OCI-LY7 (cell line): ENCODE data around the gene ABCA7. TPM values are rescaled to one million over a fixed set of nuclear protein-coding genes. Genes with fewer than 3 reads are reported as not detected.

Experiments used
- BruUV-seq: library from RNA; stranded (reverse); fragments of 400-500 nt; replicated peaks from 2 replicates; lab custom pipeline; 2021; lab: Mats Ljungman, UMichigan
- CTCF ChIA-PET: fragments of 300-600 bp; sonication (Branson Sonifier 250); formaldehyde crosslinking; loops from one replicate; lab custom pipeline; 2022; ENCODE audit warnings: antibody characterized with exemption; ENCODE audit not compliant: unreplicated experiment; lab: Charles Lee
- POLR2A ChIA-PET: fragments of 300-600 bp; sonication (Branson Sonifier 250); formaldehyde crosslinking; loops from one replicate; lab custom pipeline; 2022; ENCODE audit warnings: antibody characterized with exemption; lab: Charles Lee
- DNase-seq: peaks from one replicate; pipeline ENCODE4 v3.0.0-alpha.2; 2015; ENCODE audit warnings: low spot score
- H2AFZ ChIP-seq: fragments of 200-600 bp; sonication (generic), shearing (Covaris generic); 2 replicates; pipeline ENCODE4 v1.6.1; 2014; ENCODE audit warnings: mild to moderate bottlenecking, antibody characterized with exemption, low read length, moderate library complexity
- H3K27ac ChIP-seq: fragments of 200-600 bp; sonication (generic); 2 replicates; pipeline ENCODE4 v1.5.1; 2014; ENCODE audit warnings: mixed run types, low read depth, mild to moderate bottlenecking, moderate library complexity, low read length, inconsistent platforms; ENCODE audit not compliant: poor library complexity, severe bottlenecking
- H3K36me3 ChIP-seq: fragments of 200-600 bp; sonication (generic); 2 replicates; pipeline ENCODE4 v1.6.1; 2014; ENCODE audit warnings: mild to moderate bottlenecking, antibody characterized with exemption, low read length, moderate library complexity, mixed read lengths; ENCODE audit not compliant: insufficient read depth
- H3K4me1 ChIP-seq: fragments of 200-600 bp; sonication (generic); 2 replicates; pipeline ENCODE4 v1.5.1; 2014; ENCODE audit warnings: mild to moderate bottlenecking, low read length; ENCODE audit not compliant: insufficient read depth, poor library complexity, severe bottlenecking
- H3K4me2 ChIP-seq: fragments of 200-600 bp; sonication (generic); 2 replicates; pipeline ENCODE4 v1.6.1; 2014; ENCODE audit warnings: mild to moderate bottlenecking, low read length
- H3K4me3 ChIP-seq: fragments of 200-600 bp; sonication (generic); 2 replicates; pipeline ENCODE4 v1.5.1; 2014; ENCODE audit warnings: mild to moderate bottlenecking, low read depth, low read length; ENCODE audit not compliant: poor library complexity, severe bottlenecking
- H3K79me2 ChIP-seq: fragments of 200-600 bp; sonication (generic); 2 replicates; pipeline ENCODE4 v1.6.1; 2016; ENCODE audit warnings: low read depth, mild to moderate bottlenecking, low read length, moderate library complexity, mixed read lengths; ENCODE audit not compliant: insufficient read depth
- H3K9me2 ChIP-seq: fragments of 200-600 bp; sonication (generic); 2 replicates; pipeline ENCODE4 v1.6.1; 2016; ENCODE audit warnings: mild to moderate bottlenecking, low read length, mixed read lengths; ENCODE audit not compliant: insufficient read depth
- H3K9me3 ChIP-seq: fragments of 200-600 bp; sonication (generic); 2 replicates; pipeline ENCODE4 v1.6.1; 2014; ENCODE audit warnings: mild to moderate bottlenecking, mixed run types, low read length, mixed read lengths
- H4K20me1 ChIP-seq: fragments of 200-600 bp; sonication (generic); 2 replicates; pipeline ENCODE4 v1.6.1; 2014; ENCODE audit warnings: mild to moderate bottlenecking, antibody characterized with exemption, low read length, moderate library complexity, mixed read lengths; ENCODE audit not compliant: insufficient read depth
- EZH2phosphoT487 ChIP-seq: fragments of 200-600 bp; sonication (generic); IDR thresholded peaks from 2 replicates; pipeline ENCODE4 v1.6.1; 2018; ENCODE audit warnings: low read depth, borderline replicate concordance, mild to moderate bottlenecking, mixed run types, antibody characterized with exemption, low read length, moderate library complexity, mixed read lengths
- intact Hi-C: fragments of 100-400 bp; cut with micrococcal nuclease; formaldehyde crosslinking; loops from one replicate; pipeline ENCODE4 v1.10.0; 2022; ENCODE audit not compliant: unreplicated experiment
- total RNA-seq, 2 experiments: library from RNA; depleted of rRNA in 1 of 2; stranded (reverse); fragments of >200 nt in 1 of 2; shearing (Covaris generic) in 1 of 2; gene quantifications; 2 replicates each; pipeline ENCODE4 v1.2.3, GENCODE V29; 2014 to 2022
- TF ChIP-seq, protein P1 (sequence below): fragments of 200-600 bp; sonication (generic); conservative IDR thresholded peaks from 2 replicates; pipeline ENCODE4 v1.5.1; 2014; ENCODE audit warnings: mild to moderate bottlenecking, antibody characterized with exemption, low read length, moderate library complexity, mixed read lengths

Gene ABCA7
- total RNA-seq, 2 experiments from 2014 or later = 43.3 to 66.6 TPM

DNA sequence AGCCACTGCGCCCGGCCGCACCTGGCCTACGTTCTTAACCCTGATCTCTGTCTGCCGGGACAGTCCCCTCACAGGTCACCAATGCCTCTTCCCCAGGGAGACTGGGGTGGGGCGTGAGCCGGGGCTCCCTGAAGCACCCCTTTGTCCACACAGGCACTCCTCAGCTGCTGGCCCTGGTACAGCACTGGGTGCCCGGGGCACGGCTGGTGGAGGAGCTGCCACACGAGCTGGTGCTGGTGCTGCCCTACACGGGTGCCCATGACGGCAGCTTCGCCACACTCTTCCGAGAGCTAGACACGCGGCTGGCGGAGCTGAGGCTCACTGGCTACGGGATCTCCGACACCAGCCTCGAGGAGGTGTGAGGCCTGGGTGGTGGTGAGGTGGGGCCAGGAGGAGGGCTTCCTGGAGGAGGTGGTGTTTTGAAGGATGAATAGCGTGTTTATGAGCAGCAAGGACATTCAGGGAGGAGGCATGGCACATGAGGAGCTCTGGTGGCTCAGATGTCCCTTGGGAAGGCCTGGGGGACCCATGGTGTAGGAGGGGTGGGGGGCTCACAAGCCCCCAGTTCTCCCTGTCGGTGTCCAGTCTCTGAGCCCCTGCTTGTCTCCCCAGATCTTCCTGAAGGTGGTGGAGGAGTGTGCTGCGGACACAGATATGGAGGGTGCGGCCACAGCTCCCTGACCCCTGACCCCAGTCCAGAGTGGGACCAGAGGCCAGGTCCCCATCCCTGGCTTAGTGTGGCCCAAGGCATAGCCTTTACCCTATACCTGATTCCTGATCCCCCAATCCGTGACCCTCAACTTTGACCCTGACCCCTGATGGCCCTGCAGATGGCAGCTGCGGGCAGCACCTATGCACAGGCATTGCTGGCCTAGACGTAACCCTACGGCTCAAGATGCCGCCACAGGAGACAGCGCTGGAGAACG is 13.5 kb downstream of the ABCA7 start:
- no peak for DNase-seq
- no TSS peak for BruUV-seq
- H2AFZ ChIP-seq = no peak overlapping the region
- intact Hi-C loops = no loop called here
- no peaks in the 10 kb centered on the region for H3K79me2 ChIP-seq
- H3K4me2 ChIP-seq = no peak overlapping the region
- H3K9me3 ChIP-seq = no peaks in the 10 kb centered on the region
- H4K20me1 ChIP-seq = no peaks in the 10 kb centered on the region
- ChIA-PET CTCF (no interaction called here), POLR2A (no interaction called here)
- peaks cover 13% of the 10 kb centered on the region; the same call in 1 of the 2 replicates for H3K36me3 ChIP-seq
- H3K27ac ChIP-seq = no peak overlapping the region
- no peaks in the 10 kb centered on the region for H3K9me2 ChIP-seq
- TF ChIP-seq, protein P1, sequence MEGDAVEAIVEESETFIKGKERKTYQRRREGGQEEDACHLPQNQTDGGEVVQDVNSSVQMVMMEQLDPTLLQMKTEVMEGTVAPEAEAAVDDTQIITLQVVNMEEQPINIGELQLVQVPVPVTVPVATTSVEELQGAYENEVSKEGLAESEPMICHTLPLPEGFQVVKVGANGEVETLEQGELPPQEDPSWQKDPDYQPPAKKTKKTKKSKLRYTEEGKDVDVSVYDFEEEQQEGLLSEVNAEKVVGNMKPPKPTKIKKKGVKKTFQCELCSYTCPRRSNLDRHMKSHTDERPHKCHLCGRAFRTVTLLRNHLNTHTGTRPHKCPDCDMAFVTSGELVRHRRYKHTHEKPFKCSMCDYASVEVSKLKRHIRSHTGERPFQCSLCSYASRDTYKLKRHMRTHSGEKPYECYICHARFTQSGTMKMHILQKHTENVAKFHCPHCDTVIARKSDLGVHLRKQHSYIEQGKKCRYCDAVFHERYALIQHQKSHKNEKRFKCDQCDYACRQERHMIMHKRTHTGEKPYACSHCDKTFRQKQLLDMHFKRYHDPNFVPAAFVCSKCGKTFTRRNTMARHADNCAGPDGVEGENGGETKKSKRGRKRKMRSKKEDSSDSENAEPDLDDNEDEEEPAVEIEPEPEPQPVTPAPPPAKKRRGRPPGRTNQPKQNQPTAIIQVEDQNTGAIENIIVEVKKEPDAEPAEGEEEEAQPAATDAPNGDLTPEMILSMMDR = no peak
- TF ChIP-seq EZH2phosphoT487 = no peak
- peaks cover 17% of the 10 kb centered on the region for H3K4me1 ChIP-seq
- H3K4me3 ChIP-seq = no peak overlapping the region

DNA sequence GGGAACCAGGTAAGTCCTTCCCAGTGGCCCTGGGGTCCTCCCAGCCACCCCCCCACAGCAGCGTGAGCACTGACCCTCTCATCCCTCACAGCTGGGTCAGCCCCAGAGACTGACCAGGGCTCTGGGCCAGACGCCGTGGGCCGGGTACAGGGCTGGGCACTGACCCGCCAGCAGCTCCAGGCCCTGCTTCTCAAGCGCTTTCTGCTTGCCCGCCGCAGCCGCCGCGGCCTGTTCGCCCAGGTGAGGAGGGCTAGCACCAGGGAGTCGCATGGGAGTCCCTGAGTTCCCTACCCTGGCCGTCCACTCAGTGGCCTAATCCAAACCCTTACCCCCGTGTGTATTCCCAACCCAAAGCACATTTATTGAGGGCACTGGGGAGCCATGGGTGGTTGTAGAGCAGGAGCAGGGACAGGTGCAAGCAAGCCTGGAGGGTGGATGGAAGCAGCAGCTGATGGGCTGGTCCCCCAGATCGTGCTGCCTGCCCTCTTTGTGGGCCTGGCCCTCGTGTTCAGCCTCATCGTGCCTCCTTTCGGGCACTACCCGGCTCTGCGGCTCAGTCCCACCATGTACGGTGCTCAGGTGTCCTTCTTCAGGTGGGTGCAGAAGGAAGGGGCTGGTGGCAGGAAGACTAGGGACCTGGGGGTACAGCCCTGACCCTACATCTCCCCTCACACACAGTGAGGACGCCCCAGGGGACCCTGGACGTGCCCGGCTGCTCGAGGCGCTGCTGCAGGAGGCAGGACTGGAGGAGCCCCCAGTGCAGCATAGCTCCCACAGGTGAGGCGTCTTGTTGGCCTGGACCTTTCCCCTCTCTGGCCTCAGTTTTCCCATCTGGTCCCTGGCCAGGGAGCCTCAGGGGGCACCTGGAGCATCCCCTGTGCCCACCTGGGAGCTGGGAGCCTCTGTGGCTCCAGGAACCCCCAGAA is 14.5 kb downstream of the ABCA7 start:
- H3K4me1 ChIP-seq = peaks cover 21% of the 10 kb centered on the region
- POLR2A ChIA-PET = no interaction called here
- H2AFZ ChIP-seq = no peak overlapping the region

More for the DNA sequence above, 14.5 kb downstream of the ABCA7 start:
- intact Hi-C loops = loop anchor here (5.0 kb wide), 1 partner anchor 138 kb away; no protein-coding TSS in a partner anchor
- no peak overlapping the region for H3K4me3 ChIP-seq
- no TSS peak for BruUV-seq
- no peak overlapping the region for H3K4me2 ChIP-seq
- no peak for DNase-seq
- no peaks in the 10 kb centered on the region for H3K9me2 ChIP-seq
- H3K79me2 ChIP-seq = no peaks in the 10 kb centered on the region
- H4K20me1 ChIP-seq = no peaks in the 10 kb centered on the region
- CTCF ChIA-PET = no interaction called here
- no peak overlapping the region for H3K27ac ChIP-seq
- no peaks in the 10 kb centered on the region for H3K9me3 ChIP-seq
- TF ChIP-seq EZH2phosphoT487 = no peak
- TF ChIP-seq, protein P1 = no peak
- peaks cover 18% of the 10 kb centered on the region; the same call in 1 of the 2 replicates for H3K36me3 ChIP-seq
